ENCODE measurements around the gene CKS2. TPM values are rescaled to one million over a fixed set of nuclear protein-coding genes. Genes with fewer than 3 reads are reported as not detected.

CKS2 gene
- total RNA-seq, 4 donors from 2014 or later: 9.4 to 25.4 (median 21.1) TPM

DNA sequence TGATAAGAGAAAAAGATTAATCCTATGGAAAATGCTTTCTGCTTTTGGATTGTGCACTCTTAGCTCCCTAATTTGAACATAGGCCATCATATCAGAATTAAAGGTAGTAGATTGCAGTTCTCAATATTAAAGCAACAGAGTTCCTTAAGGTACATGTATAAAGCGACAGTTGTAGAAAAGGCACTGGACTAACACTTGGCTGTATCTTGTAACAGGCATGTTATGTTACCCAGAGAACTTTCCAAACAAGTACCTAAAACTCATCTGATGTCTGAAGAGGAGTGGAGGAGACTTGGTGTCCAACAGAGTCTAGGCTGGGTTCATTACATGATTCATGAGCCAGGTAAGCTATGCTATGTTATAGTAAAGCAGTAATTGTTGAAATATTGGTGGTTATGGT is 4.0 kb downstream of the CKS2 start:
- intact Hi-C loops (cut with DNase I; ENCODE audit: low total_unique reads): no loop called here

DNA sequence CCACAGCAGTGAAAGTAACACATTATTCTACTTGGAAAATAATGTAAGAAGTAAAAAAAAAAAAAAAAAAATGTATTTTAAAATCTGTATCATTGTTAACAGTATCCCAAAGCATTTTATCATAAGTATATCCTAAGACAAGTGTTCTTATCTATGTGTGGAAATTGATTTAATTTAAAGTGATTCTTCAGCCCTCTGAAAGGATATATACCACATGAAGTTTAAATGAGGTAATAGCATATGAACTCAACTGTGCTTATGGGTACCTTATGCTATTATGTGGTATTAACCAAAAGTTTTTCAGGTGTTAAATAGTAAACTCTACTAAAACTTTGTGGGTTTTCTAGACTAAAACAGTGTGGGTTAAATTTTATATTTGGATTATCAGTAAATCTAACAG is 4.5 kb downstream of the CKS2 start:
- intact Hi-C loops (cut with DNase I; ENCODE audit: low total_unique reads): no loop called here

More for the DNA sequence above, 4.0 kb downstream of the CKS2 start:
- WGBS, 2 donors: 95 to 97% methylated on average over 1 of the region's 1 CpG
- H3K4me3 ChIP-seq (ENCODE audit: low read depth, poor library complexity, severe bottlenecking): no peak overlapping the region
- DNase-seq (ENCODE audit: low spot score in 2 of 2): no peak
- no peak for TF ChIP-seq POLR2A (IDR thresholded peaks at IDR 0.05)
- TF ChIP-seq, protein P1, sequence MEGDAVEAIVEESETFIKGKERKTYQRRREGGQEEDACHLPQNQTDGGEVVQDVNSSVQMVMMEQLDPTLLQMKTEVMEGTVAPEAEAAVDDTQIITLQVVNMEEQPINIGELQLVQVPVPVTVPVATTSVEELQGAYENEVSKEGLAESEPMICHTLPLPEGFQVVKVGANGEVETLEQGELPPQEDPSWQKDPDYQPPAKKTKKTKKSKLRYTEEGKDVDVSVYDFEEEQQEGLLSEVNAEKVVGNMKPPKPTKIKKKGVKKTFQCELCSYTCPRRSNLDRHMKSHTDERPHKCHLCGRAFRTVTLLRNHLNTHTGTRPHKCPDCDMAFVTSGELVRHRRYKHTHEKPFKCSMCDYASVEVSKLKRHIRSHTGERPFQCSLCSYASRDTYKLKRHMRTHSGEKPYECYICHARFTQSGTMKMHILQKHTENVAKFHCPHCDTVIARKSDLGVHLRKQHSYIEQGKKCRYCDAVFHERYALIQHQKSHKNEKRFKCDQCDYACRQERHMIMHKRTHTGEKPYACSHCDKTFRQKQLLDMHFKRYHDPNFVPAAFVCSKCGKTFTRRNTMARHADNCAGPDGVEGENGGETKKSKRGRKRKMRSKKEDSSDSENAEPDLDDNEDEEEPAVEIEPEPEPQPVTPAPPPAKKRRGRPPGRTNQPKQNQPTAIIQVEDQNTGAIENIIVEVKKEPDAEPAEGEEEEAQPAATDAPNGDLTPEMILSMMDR (IDR thresholded peaks at IDR 0.05): no peak

DNA sequence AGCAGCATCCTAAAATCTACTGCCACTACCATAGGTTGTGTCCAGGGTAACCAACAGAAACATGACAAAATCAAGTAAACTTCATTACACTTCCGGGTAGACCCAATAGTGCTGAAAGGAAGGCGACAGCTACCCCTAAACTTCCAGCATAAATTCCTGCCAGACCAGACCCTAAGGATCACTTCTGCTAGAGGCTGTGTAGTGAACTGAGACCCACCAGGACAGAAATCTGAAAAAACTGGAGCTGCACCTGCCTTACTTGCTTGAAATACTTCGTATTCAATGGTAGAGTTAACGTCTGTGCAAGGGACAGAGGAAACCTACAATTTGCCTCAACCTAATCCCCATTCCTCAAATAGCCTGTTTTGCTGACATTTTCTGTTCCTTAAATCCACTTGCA is 6.3 kb downstream of the CKS2 start:
- DNase-seq (ENCODE audit: low spot score in 2 of 2): no peak
- intact Hi-C loops (cut with DNase I; ENCODE audit: low total_unique reads): no loop called here
- no peak overlapping the region for H3K4me3 ChIP-seq (ENCODE audit: low read depth, poor library complexity, severe bottlenecking)
- 84 to 92% methylated on average over 4 of the region's 4 CpGs for WGBS, 2 donors
- TF ChIP-seq, protein P1 (IDR thresholded peaks at IDR 0.05): no peak
- no peak for TF ChIP-seq POLR2A (IDR thresholded peaks at IDR 0.05)

More for the DNA sequence above, 4.5 kb downstream of the CKS2 start:
- H3K4me3 ChIP-seq (ENCODE audit: low read depth, poor library complexity, severe bottlenecking): no peak overlapping the region
- no peak for TF ChIP-seq POLR2A (IDR thresholded peaks at IDR 0.05)
- TF ChIP-seq, protein P1 (IDR thresholded peaks at IDR 0.05): no peak
- no peak for DNase-seq (ENCODE audit: low spot score in 2 of 2)

DNA sequence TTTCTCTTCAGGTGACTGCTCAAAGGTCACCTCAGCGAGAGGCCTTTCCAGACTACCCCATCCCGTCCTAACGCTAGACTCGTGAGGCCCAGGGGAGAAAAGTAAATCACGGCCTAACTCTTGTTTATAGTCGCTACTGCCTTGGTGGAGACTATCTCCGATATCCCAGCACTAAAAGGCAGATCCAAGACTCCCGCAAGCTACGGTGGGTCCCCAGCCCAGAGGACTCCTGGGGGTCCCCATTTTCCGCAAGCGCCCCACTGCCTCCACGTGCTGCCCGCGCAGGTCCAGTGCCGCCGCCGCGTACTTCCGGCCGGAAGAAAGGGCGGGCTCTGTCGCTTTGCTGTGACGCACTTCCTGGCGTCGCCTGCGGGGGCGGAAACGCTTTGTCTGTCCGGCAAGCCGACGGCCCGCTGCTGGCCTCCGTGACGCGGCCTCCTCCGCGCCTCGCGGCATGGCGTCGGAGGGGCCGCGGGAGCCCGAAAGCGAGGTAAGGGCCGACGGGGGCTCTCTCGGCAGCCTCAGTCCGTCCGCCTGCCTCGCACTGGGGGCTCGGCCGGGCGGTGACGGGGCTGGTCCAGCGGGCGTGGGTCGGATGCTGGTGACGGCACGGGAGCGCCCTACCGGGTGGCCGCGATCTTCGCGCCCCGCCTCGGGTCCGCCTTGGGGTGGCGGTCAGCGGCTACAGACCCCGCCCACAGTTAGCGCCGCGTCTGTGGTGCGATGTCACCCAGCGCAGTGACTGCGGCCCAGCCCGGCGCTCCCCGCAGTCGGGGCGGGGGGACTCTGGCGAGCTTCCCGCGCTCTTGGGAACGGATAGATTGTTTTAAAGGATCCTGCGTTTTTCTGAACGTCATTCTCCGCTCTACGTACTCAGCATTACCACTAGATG is 7.4 kb downstream of the CKS2 start, which contains the start of gene SECISBP2:
TSS of gene SECISBP2 (plus strand) at position 378 of the 892 bp plus-strand sequence. CDS start at position 455, 77 bp downstream.
- intact Hi-C loops (cut with DNase I; ENCODE audit: low total_unique reads): no loop called here
- peak in 1 of 2 donors; percentile 87 for TF ChIP-seq POLR2A (IDR thresholded peaks at IDR 0.05)
- TF ChIP-seq, protein P1 (IDR thresholded peaks at IDR 0.05): peak in 1 of 3 donors; percentile 50
- H3K4me3 ChIP-seq (ENCODE audit: low read depth, poor library complexity, severe bottlenecking): peak within 1 kb of the TSS; percentile 45
- peak; percentile 95 to 99 for DNase-seq (ENCODE audit: low spot score in 2 of 2)
- WGBS, 2 donors: 0 to 1% methylated on average over 59 to 66 of the region's 91 CpGs

DNA sequence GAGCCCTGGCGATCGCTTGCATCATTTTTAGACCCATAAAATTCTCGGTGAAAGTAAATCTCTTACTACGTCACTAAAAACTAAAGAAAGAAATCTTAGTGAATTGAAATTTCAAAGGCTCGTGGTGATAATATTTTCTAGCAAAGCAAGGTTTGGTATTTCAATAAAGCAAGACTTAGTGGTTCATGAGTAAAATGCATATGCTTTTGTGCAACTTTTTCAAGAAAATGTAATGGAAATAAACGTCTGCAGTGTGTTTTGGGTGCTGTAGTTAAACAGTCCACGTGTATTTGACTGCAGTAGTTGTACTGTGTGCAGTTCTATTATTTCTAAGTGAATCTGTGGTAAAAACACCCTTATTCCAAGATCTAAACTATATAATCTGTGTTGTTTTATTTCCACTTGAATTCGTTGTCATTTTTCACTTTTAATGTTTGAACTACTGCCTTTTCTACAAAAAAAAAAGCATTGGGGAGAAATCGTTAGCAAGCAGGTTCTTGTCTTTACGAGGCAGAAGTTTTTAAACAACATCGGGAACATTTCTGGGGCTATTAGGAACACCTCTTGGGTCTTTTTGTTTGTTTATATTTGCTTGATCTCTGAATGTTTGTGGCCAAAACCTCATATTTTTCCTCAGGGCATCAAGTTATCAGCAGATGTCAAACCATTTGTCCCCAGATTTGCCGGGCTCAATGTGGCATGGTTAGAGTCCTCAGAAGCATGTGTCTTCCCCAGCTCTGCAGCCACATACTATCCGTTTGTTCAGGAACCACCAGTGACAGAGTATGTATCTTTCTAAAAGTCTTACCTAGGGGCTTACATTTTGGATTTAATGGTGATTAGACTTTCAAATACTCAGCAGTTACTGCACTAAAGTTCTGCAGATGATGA is 8.3 kb downstream of the CKS2 start:
- H3K4me3 ChIP-seq (ENCODE audit: low read depth, poor library complexity, severe bottlenecking): peak overlapping the region; percentile 45
- TF ChIP-seq, protein P1 (IDR thresholded peaks at IDR 0.05): no peak
- no peak for TF ChIP-seq POLR2A (IDR thresholded peaks at IDR 0.05)
- DNase-seq (ENCODE audit: low spot score in 2 of 2): no peak
- intact Hi-C loops (cut with DNase I; ENCODE audit: low total_unique reads): no loop called here
- 1 to 2% methylated on average over 13 of the region's 13 CpGs for WGBS, 2 donors

Measured in lower leg skin (tissue), 4 donors.